ENCODE data around the gene TTLL11.

DNA sequence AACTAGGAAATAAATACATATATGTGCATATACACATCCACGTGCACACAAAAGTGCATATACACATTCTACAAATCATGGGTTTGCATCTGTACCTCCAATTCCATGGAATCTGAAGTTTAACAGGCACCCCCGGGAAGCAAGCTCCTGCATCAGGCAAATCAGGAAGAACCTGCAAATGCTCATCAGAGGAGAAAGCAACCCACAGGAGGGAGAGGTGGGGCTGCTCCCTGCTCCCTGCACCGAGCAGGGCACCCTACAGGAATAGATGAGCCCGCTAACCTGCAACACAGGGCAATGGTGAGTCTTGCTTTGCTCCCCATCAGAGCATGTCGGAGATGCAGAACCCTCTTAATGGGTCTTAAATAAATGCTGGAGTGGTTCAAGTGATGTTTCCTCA, 290.4 kb downstream of the TTLL11 start:
- TF ChIP-seq, protein P1, sequence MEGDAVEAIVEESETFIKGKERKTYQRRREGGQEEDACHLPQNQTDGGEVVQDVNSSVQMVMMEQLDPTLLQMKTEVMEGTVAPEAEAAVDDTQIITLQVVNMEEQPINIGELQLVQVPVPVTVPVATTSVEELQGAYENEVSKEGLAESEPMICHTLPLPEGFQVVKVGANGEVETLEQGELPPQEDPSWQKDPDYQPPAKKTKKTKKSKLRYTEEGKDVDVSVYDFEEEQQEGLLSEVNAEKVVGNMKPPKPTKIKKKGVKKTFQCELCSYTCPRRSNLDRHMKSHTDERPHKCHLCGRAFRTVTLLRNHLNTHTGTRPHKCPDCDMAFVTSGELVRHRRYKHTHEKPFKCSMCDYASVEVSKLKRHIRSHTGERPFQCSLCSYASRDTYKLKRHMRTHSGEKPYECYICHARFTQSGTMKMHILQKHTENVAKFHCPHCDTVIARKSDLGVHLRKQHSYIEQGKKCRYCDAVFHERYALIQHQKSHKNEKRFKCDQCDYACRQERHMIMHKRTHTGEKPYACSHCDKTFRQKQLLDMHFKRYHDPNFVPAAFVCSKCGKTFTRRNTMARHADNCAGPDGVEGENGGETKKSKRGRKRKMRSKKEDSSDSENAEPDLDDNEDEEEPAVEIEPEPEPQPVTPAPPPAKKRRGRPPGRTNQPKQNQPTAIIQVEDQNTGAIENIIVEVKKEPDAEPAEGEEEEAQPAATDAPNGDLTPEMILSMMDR (conservative IDR thresholded peaks at IDR 0.05): no peak
- no peak for TF ChIP-seq ZFX (IDR thresholded peaks at IDR 0.05)

Data from C4-2B (cell line).